GM10248 (cell line): ENCODE measurements around the gene CHTF8.
"Not testable (repeated sequence)": the region's sequence is repeated elsewhere in the genome, so short reads cannot be mapped to it uniquely, and the experiment has no call there.

Experiments used
- CTCF ChIA-PET: fragments of 300-600 bp; sonication (Branson Sonifier 250); formaldehyde crosslinking; extraction: SDS; loops from one replicate; lab custom pipeline; 2021; ENCODE audit warnings: antibody characterized with exemption; lab: Yijun Ruan, JAX
- POLR2A ChIA-PET: fragments of 350-650 bp; sonication (Branson Sonifier 250); formaldehyde crosslinking; extraction: SDS; loops from one replicate; lab custom pipeline; 2020; ENCODE audit warnings: antibody characterized with exemption; lab: Yijun Ruan, JAX
- DNase-seq: peaks from one replicate; pipeline ENCODE4 v3.0.0; 2012; ENCODE audit errors: extremely low spot score
- TF ChIP-seq, protein P1 (sequence below): IDR thresholded peaks from 2 replicates; pipeline ENCODE4 v1.5.1; 2012; ENCODE audit warnings: mild to moderate bottlenecking, low read depth; ENCODE audit errors: extremely low read depth, missing control alignments, control extremely low read depth

The CHTF8 gene

GRCh38 chr16:69141014-69141413 is 8.6 kb upstream of the CHTF8 start:
- POLR2A ChIA-PET, result no interaction called here

GRCh38 chr16:69139464-69139863 is 7.1 kb upstream of the CHTF8 start:
- POLR2A ChIA-PET, DNase-seq: not testable (repeated sequence)
- CTCF ChIA-PET, result interaction anchor here (1.6 to 3.9 kb wide), 2 partner anchors 11 to 28 kb away, joined by 3 to 17 read pairs; no protein-coding TSS in a partner anchor

More at GRCh38 chr16:69141014-69141413, 8.6 kb upstream of the CHTF8 start:
- TF ChIP-seq, protein P1, sequence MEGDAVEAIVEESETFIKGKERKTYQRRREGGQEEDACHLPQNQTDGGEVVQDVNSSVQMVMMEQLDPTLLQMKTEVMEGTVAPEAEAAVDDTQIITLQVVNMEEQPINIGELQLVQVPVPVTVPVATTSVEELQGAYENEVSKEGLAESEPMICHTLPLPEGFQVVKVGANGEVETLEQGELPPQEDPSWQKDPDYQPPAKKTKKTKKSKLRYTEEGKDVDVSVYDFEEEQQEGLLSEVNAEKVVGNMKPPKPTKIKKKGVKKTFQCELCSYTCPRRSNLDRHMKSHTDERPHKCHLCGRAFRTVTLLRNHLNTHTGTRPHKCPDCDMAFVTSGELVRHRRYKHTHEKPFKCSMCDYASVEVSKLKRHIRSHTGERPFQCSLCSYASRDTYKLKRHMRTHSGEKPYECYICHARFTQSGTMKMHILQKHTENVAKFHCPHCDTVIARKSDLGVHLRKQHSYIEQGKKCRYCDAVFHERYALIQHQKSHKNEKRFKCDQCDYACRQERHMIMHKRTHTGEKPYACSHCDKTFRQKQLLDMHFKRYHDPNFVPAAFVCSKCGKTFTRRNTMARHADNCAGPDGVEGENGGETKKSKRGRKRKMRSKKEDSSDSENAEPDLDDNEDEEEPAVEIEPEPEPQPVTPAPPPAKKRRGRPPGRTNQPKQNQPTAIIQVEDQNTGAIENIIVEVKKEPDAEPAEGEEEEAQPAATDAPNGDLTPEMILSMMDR, result no peak
- DNase-seq, result no peak
- CTCF ChIA-PET, result interaction anchor here (1.5 to 3.9 kb wide), 2 partner anchors 10 to 11 kb away, joined by 3 to 17 read pairs; no protein-coding TSS in a partner anchor

GRCh38 chr16:69138608-69139007 is 6.2 kb upstream of the CHTF8 start:
- POLR2A ChIA-PET, result no interaction called here
- DNase-seq, result no peak
- CTCF ChIA-PET, result interaction anchor here (3.9 kb wide), 1 partner anchor 12 kb away, joined by 17 read pairs; no protein-coding TSS in a partner anchor
- TF ChIP-seq, protein P1, result no peak

DNA sequence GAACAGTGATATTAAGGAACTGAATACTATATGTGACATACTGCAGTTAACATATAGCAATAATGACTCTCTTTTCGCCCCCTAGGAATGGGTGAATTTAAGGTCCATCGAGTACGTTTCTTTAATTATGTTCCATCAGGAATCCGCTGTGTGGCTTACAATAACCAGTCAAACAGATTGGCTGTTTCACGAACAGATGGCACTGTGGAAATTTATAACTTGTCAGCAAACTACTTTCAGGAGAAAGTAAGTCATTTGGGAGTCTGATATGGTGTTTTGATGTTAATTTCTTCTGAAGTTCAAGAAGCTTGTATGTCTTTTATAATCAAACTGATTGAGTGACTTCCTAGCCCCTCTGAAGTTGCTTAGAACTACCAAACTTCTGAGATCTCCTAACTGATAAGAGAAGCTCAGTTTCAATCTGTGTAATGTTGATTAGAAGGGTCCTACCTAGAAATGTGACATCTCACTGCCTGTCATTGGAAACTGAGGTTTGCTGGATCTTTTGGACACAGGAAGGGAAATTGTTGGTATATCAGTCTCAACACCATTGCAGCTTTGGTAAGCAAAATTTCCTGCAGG is 1.1 kb upstream of the CHTF8 start:
- ChIA-PET POLR2A (interaction anchor here (0.9 kb wide), 1 partner anchor 286 kb away, joined by 3 read pairs; no protein-coding TSS in a partner anchor), CTCF (interaction anchor here (0.6 to 2.3 kb wide), 5 partner anchors 10 to 604 kb away, joined by 3 to 10 read pairs (median 6); no protein-coding TSS in a partner anchor)
- no peak for DNase-seq

DNA sequence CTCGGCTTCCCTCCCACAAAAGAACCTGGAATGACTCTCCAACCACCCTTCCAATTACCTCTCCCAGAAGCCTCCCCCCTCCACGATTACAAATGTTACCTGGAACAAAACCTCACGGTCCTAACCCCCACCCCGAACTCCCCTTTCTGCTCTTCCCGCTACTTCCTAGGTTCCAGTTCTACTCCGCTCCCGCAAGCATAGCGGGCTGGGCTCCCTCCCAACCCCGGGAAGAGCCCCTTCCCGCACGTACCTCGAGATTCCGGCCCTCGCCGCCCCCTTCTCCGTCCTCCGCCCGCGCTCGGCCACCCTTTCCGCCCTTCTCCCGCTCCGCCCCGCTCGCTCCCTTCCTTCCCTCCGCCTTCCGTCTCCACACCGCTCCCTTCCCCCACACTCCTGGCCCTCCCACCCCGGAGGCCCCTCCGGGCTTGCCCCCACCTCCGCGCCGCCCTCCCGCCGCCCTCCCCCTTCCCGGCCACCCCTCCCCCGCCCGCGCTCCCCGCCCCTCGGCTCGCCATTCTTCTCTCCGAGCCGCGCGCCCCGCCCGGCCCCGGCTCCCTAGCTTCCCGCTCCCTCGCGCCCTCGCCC is 457 bp downstream of the CHTF8 start:
- ChIA-PET CTCF (interaction anchor here (1.8 to 2.3 kb wide), 3 partner anchors 8 to 19 kb away, joined by 6 to 10 read pairs (median 10); no protein-coding TSS in a partner anchor), POLR2A (interaction anchor here (0.6 kb wide), 1 partner anchor 14 kb away, joined by 4 read pairs; no protein-coding TSS in a partner anchor)
- TF ChIP-seq, protein P1, result no peak
- peak; percentile 92 for DNase-seq

More for the DNA sequence above, 1.1 kb upstream of the CHTF8 start:
- TF ChIP-seq, protein P1, result no peak

DNA sequence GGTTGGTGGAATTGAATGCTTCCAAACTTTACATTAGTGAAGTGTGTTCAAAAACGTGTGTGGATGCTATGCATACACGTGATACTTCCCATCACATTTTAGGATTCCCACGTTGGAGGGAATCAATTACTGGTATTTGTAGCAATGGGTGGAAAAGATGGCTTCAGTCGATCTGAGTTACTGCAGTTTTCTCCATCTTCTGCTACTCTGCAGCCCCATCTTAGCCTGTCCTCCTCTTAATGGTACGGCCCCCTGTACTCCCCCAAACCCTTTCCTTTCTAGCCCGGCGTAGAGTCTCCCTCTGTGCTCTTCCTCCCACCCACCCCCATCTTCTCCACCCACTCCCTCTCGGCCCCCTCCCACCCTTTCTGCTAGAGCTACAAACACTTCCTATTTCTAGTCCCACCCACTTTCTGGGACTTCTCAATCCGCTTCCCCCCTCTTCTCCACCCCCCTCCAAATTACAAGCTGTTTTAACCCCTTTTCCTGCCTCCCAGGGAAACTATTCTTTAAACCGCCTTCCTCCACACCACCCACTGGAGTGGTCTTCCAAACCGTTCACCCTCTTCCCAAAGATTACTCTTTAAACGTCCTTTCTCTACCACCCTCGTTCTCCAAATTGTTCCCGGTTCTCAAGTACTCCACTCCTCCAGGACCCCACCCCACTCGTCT is 1.1 kb downstream of the CHTF8 start:
- POLR2A ChIA-PET, result interaction anchor here (0.6 kb wide), 2 partner anchors 15 to 17 kb away, joined by 3 to 4 read pairs; no protein-coding TSS in a partner anchor
- TF ChIP-seq, protein P1, result no peak
- peak; percentile 46 for DNase-seq
- CTCF ChIA-PET, result interaction anchor here (1.4 to 2.1 kb wide), 3 partner anchors 13 to 541 kb away, joined by 3 to 6 read pairs (median 5); no protein-coding TSS in a partner anchor
